ENCODE data around the gene IQCH. TPM values are rescaled to one million over a fixed set of nuclear protein-coding genes. Genes with fewer than 3 reads are reported as not detected.
A peak's percentile ranks its signal among the peaks of the same experiment; 100 is the strongest.

Gene IQCH
- 1.1 and 1.5 TPM in 2 replicates for total RNA-seq

DNA sequence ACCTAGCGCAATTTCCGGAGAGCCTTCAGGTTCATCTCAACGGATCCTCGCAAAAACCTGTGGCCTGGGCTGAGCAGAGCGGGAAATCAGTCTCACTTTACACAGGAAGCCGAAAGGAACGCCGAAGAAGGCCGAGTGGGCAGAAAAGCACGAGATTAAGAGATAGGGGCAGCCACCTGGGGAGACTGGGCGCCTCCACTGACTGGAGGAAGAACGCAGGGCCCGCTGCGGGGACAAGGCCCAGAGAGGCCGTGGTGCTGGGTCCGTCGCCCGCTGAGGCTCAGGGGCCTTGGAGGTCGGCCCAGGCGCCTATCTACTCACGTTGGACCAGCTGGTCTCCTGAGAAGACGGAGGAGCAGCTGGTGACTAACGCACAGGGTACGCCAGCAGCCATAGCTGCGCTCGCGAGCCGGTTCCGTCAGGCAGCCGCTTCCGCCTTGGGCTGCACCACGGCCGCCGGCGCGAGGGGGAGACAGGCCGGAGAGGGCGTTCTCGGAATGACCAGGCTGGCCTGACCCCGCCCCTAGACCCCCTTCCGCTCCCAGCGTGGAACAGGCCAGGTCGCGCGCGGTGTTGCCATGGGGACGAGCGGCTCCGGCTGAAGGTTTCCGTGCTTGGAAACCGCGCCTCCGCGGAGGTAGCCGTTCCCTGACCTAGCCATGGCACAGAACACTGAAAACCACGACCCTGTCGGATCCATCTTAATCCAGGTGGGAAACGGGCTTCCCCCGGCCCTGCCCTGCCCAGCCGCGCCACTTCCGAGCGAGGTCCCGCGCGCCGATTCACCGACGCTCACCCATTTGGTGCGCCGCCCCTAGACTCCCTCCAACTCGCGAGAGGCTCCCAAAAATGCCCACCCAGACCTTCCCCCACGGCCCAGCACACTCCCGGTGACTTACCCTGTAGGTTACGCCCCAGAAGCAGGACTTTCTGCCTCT is at the start of gene IQCH, which contains the start of gene AAGAB:
IQCH (plus strand) TSS at position 549 of the 938 bp plus-strand sequence; CDS start at position 660, 111 bp downstream.
AAGAB (minus strand) TSS at position 424 of the 938 bp plus-strand sequence; CDS start at position 394, 30 bp downstream.
- DNase-seq (ENCODE audit: extremely low read depth, low read depth, low spot score) = peak; percentile 60

DNA sequence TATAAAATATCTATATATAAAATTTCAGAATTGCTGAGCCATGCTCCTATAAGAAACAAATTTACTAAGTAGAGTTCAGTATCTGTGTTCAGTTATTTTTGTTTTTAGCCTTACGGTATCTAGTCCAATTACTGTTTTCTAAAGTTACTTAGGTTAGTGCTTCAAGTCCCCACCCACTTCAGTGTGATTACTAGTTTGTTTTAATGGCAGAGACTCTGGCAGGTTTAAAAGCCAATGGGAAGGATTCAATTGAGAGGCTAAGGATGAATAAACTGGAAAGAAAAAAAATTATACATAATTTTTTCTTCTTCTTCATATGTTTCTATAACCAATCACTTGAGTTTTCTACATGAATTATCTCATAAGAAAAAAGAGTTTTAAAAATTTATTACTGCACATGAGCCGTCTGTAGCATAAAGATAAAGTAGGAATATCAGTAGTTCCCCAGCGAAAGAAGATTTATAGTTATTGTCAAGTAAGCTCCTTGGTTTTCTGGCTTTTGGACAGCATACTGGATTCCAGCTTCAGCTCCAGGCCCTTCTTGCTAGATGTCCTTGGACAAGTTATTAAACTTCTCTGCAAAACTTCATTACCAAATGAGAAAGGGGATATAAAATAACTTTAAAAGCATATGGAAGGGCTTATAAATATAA is 46.9 kb upstream of the IQCH start:
- no peak for DNase-seq (ENCODE audit: extremely low read depth, low read depth, low spot score)

DNA sequence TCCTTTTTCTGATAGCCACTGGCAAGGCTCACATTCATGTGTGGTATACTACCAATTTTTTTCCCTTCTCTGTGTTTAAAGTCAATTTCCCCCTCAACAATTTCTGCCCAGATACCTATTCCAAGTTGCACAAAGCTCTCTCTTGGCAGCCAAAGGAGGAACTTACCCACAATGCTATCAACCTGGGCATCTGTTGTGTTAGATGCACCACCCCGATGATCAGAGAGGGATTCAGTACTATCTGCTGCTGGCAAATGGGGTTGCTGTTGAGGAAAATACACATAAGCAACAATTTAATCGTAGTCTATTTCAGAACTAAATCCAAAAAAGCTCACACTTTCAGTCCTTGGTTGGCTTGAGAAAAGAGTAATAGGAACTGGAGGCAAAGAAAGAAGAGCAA is 46.2 kb upstream of the IQCH start:
- no peak for DNase-seq (ENCODE audit: extremely low read depth, low read depth, low spot score)

DNA sequence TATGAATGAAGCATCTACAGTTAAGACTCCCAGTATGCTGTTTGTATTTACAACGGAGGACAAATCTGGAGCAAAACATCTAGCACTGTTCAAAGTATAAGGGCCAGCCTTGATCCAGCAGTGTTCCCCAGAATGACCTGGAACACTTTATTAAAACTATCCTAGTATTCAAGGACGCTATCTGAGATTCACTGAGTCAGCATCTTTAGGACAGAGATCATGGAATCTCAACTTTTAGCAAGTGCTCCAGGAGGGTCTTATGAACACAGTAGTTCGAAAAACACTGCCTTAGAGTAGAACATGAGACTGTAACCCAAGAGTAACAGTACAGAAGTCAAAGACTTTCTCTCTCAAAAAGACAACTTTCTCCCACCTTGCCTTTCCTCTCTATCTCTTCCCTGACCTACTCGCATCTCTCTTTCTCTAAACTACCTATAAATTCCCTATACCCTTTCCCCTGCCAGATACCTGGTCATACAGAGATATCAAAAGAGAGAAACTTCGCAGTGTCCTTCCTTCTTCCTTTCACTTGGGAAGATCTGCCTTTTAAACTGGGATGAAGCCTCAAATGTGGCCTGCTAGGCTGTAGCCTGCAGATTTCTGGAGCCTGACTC is 43.9 kb upstream of the IQCH start:
- DNase-seq (ENCODE audit: extremely low read depth, low read depth, low spot score) = no peak

DNA sequence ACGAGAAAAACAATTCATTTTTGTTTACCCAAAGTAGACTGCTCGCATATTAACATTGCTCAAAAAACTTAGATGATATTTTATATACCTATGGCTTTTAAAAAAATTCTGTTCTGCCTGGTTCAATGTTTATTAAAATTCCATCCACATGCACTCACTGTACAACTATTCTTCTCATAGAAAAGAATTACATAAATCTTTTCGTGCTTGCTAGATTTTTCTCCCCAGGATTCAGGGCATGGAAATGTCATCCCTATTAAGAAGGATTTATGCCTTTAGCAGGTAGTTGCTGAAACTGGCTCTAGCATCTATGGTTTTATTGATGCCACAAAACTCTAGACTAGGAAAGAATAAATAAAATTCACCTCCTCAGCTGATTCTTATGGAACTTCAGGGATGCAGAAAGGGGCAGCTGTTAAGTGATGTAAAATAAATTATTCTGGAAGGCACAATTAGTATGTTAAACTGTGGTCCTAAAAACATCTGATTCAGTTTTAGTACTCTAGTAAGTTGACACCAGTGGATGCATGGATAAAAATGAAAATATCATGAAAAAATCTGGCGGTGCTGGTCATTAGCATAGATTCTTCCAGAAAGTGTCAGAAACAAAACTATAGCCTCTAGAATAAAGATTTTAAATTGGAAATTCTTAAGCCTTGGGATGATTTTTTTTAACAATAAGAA is 41.8 kb upstream of the IQCH start:
- DNase-seq (ENCODE audit: extremely low read depth, low read depth, low spot score) = no peak

DNA sequence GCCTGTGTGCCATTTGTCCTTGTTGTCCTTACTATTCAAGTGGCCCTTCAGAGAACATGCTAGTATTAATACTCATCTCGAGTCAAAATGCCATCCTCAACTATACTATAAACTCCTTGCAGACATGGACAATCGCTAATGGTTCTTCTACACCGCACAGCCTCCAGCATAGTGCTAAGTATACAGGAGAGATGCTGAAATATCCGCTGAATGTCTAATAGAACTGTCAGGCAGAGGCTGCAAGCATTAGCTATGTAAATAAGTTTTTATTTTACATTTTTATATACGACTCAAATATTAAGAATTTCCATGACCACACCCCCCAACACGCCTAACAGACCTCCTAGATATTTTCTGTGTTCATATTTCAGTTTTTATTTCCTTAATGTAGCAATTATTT is 39.5 kb upstream of the IQCH start:
- DNase-seq (ENCODE audit: extremely low read depth, low read depth, low spot score) = no peak

DNA sequence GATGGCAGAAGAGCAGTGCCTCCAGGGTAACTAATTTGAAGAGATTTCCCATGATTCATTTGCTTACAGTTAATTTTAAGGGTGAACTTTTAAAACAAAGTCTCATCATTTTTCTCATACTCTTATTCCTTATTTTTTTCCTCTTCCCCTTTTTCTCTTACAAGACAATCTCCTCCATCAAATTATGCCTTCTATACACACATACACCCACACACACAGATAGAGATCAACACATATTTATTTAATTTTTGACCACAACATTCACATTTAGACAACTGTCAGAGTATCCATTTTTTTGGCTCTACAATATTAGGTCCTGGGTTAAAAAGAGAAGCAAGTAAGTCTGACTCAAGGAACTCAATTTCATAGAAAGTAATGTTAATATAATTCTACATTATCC is 37.7 kb upstream of the IQCH start:
- DNase-seq (ENCODE audit: extremely low read depth, low read depth, low spot score) = no peak

DNA sequence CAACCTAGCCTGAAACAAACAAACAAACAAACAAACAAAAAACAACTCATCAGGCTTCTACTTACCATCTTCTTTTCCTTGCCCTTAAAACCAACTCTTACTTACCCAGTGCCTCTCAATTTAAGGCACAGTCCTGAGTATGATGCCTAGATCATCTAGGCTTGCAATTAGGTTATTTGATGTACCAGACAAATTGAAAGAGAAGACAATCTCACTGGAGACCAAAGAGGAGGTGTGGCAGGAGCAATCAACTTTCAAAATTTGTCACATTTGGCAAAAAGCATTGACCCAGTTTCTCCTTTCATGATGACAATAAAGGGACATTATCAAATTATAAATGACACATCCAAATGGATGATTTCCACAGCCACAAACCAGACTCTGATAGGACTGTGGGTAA is 36.2 kb upstream of the IQCH start:
- DNase-seq (ENCODE audit: extremely low read depth, low read depth, low spot score) = no peak

DNA sequence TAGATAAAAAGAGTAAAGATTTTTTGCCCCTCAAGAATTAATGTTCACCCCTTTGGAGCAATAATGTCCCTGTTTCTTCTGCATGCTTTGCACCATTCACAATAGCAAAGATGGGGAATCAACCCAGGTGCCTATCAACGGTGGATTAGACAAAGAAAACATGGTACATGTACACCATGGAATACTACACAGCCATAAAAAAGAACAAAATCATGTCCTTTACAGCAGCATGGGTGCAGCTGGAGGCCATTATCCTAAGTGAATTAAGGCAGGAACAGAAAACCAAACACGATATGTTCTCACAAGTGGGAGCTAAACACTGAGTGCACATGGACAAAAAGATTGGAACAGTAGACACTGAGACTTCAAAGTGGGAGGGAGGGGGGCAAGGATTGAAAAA is 35.3 kb upstream of the IQCH start:
- DNase-seq (ENCODE audit: extremely low read depth, low read depth, low spot score) = no peak

DNA sequence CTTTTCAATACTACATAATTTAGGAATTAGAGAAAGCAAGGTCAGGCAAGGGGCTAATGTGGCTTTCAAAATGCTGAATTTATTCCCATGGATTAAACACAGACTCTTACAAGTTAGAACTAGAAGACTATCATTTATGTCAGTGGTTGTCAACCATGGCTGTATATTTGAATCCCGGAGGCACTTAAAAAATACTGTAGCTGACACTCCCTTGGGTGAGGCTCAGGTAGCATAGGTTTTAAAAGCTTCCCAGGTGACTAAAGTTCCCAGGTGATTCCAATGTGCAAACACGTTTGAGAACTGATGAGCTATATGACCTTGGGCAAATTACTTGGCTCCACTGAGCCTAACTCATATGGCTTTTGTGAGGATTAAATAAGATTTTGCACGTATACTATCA is 29.7 kb upstream of the IQCH start:
- DNase-seq (ENCODE audit: extremely low read depth, low read depth, low spot score) = no peak

DNA sequence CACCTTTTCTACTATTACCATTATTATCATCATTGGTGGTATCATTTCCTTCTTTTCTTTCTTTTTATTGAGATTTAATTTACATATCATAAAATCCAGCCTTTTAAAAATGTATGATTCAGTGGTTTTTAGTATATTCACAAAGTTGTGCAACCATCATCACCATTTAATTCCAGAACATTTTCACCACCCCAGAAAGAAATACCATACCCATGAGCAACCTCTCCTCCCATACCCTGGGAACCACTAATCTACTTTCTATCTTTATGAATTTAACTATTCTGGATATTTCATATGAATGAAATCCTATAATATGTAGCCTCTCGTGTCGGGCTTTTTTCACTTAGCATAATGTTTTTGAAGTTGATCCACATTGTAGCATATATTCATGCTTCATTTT is 29.2 kb upstream of the IQCH start:
- DNase-seq (ENCODE audit: extremely low read depth, low read depth, low spot score) = no peak

DNA sequence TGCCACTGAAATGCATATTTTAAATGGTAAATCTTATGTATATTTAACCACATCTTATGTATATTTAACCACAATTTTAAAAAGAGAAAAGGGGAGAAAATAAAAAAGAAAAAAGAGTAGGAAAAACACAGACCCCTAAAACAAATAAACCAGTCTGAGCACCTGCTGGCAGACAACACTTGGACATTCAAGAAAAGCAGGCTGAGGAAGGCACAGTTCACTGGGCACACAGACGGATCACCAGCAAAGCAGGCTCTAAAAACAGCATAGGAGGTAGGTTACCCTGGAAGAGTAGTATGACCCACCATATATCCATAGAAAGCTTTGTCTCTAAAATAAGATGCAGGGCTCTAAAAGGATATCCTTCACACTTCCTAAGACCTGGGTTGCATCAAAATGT is 27.2 kb upstream of the IQCH start:
- DNase-seq (ENCODE audit: extremely low read depth, low read depth, low spot score) = no peak

DNA sequence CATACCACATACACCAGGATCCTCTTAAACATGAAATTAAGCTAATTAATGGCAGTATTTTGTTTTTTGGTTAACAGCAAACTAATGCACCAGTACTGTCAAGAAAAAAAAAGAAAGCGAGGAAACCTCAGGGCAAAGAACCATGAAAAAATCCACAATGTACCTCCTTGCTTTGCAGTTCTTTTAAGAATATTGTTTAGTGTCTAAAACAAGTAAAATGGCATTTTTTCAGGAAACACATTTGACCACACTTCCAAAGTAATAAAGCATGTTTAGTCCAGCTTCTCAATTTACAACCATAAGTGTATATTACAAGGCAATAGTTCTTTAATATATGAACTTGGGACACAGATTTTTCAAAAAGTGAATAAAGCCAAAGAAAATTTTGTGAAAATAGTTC is 26.7 kb upstream of the IQCH start:
- DNase-seq (ENCODE audit: extremely low read depth, low read depth, low spot score) = no peak

DNA sequence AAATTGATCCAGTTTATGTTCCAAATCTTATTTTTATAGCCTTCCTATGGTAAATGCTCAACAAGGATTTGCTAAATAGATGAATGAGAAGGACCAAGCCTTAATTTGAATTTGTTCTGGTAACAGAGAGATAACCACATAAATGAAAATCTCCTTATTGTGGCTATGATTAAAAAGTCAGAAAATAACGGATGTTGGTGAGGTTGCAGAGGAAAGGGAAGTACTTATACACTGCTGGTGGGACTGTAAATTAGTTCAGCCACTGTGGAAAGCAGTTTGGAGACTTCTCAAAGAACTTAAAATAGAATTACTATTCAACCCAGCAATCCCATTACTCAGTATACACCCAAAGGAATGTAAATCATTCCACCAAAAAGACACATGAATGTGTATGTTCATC is 26.3 kb upstream of the IQCH start:
- no peak for DNase-seq (ENCODE audit: extremely low read depth, low read depth, low spot score)

DNA sequence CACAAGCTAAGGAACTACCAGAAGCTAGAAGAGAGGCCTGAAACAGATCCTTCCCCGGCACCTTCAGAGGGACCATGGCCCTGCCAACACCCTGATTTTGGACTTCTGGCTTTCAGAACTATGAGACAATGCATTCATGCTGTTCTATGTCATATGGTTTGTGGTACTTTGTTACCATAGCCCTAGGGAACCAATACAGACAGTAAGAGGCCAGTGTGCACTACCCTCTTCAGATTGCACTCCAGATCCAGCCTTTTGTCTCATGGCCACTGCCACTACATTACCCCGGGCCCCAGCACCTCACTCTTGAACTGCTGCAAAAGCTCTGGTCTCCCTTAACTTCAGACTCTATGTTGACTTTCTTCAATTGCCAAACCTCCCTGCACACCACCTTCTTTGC is 24.1 kb upstream of the IQCH start:
- no peak for DNase-seq (ENCODE audit: extremely low read depth, low read depth, low spot score)

DNA sequence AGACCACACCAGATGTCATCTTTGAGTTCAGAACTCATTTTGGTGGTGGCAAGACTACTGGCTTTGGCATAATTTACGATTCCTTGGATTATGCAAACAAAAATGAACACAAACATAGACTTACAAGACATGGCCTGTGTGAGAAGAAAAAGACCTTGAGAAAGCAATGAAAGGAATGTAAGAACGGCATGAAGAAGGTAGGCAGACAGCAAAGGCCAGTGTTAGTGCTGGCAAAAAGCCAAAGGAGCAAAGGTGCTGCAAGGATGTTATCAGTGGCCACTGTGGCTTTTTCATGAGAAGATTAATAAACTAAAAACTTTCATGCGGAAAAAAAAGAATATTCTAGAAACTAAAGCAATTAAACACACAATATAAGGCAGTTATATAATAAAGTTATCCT is 22.0 kb upstream of the IQCH start:
- no peak for DNase-seq (ENCODE audit: extremely low read depth, low read depth, low spot score)

DNA sequence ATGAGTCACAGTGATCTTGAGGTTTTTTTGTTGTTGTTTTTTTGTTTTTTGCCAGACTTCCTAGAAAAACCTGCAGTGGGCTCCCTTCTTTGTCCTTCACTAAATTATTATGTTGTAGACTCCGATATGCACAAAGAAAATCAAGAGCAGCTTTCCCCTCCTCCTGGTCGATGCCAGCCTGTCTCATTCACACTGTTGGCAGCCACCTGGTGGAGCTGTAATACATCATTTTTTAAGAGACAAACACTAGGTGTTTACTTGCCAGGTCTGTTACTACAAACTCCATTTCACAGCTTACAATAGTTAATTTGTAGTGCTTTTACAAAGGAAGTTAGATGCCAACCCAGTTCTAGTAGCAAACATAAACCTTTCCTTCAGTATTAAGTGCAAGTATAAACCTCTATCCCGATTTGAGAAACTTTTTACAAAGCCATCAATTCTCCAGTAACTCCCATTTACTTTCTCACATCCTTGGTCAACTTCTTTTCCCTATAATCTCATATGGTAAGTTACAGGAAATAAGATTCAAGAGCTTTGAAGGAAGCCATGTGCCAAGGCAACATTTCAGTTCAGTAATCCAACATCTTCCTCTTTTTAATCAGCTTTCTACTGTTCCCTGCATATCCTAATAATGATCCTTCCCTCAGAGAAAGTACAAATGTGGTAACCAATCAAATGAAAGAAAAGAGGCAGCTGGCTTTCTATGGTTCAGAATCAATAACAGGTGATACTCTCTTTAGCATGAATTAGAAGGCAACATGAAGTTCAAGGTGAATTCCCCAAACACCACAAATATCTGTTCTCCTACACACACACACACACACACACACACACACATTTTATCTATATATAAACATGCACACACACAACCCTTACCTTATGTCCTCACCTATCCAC is 14.1 kb upstream of the IQCH start:
- no peak for DNase-seq (ENCODE audit: extremely low read depth, low read depth, low spot score)

DNA sequence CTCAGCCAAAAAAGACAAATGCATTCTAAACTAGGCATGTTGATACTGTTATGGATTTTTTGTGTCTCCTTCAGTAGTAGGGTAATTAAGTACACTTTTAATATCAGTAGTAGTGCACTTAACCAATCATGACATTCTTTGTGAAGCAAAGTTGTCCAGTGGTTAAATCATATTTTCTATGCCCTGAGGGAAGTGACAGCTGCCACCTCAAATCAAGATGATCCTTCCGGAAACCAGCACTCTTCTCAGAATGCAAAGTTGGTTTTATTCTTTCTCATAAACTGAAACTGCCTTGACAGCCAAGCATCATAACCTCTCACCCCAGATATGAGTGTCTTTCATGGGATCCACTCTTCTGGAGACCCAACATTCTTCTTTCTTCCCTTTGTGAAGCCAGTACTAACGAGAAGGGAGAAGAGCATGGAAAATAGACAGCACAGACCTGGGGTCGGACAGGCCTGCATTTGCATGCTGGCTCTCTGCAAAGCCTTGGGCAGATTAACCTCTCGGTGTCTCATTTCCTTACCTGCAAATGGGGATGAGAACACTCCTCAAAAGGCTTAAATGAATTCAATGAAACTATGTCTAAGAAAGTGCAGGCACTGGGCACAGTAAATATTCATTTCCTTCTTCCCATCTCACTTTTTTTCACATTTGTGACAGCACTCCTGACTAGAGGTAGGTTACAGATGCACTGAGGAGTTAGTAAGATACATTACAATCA is 13.3 kb upstream of the IQCH start:
- no peak for DNase-seq (ENCODE audit: extremely low read depth, low read depth, low spot score)

DNA sequence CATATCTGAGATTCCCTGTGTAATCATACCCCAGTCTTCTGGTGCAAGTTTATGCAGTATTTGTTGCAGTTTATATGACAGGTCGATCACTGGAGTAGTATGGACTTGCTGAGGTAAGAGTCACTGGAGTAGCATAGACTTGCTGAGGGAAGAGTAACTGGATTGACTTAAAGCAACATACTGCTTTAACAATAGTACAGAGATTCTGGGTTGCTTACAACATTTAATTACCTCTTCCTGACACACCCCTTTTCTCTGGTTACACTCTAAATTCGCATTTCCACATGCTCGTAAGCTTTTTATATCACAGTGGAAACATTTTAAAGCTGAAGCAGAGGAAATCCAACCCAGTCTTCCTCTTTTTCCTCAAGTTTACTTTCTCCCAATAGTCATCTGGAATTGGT is 11.9 kb upstream of the IQCH start:
- DNase-seq (ENCODE audit: extremely low read depth, low read depth, low spot score) = no peak
